OCI-LY3 (cell line): ENCODE data around the gene HINFP.
"Not testable (repeated sequence)": the region's sequence is repeated elsewhere in the genome, so short reads cannot be mapped to it uniquely, and the experiment has no call there.

Source experiments
- H2AFZ ChIP-seq: fragments of 200-600, 300-600 bp; shearing (Covaris generic); 2 replicates; pipeline ENCODE4 v1.6.0; 2014; ENCODE audit warnings: antibody characterized with exemption, low read depth, low read length
- H3K27ac ChIP-seq: fragments of 200-600, 300-600 bp; sonication (generic); 2 replicates; pipeline ENCODE4 v1.5.1; 2014; ENCODE audit warnings: mild to moderate bottlenecking, low read length, moderate library complexity, mixed read lengths
- H3K27me3 ChIP-seq: fragments of 200-600, 300-600 bp; sonication (generic); 2 replicates; pipeline ENCODE4 v1.6.1; 2014; ENCODE audit warnings: low read depth, low read length, mixed read lengths
- H3K36me3 ChIP-seq: fragments of 200-600, 300-600 bp; sonication (generic); replicated peaks from 2 replicates; pipeline ENCODE3; 2014; ENCODE audit warnings: low read depth, low read length, mixed read lengths
- H3K4me1 ChIP-seq: fragments of 300-600, 200-600 bp; sonication (generic); 2 replicates; pipeline ENCODE4 v1.6.1; 2014; ENCODE audit warnings: low read length, mixed read lengths
- H3K4me2 ChIP-seq: fragments of 200-600, 300-600 bp; sonication (generic); 2 replicates; pipeline ENCODE4 v1.6.1; 2014; ENCODE audit warnings: low read length, mixed read lengths
- H3K4me3 ChIP-seq: fragments of 300-600, 200-600 bp; sonication (generic); 2 replicates; pipeline ENCODE4 v1.5.1; 2014; ENCODE audit warnings: antibody characterized with exemption, mild to moderate bottlenecking, low read length, moderate library complexity
- H3K79me2 ChIP-seq: fragments of 300-600, 200-600 bp; shearing (Covaris generic); 2 replicates; pipeline ENCODE4 v1.6.1; 2014; ENCODE audit warnings: mild to moderate bottlenecking, low read length, mixed read lengths
- H3K9ac ChIP-seq: fragments of 300-600, 200-600 bp; shearing (Covaris generic); 2 replicates; pipeline ENCODE4 v1.6.0; 2014; ENCODE audit warnings: mild to moderate bottlenecking, low read length, moderate library complexity
- H3K9me3 ChIP-seq: fragments of 200-600, 300-600 bp; shearing (Covaris generic); 2 replicates; pipeline ENCODE4 v1.6.1; 2014; ENCODE audit warnings: low read length, mixed read lengths; ENCODE audit not compliant: insufficient read depth
- H4K20me1 ChIP-seq: fragments of 200-600, 300-600 bp; sonication (generic); 2 replicates; pipeline ENCODE4 v1.6.1; 2016; ENCODE audit warnings: low read length, mixed read lengths; ENCODE audit not compliant: insufficient read depth
- EZH2phosphoT487 ChIP-seq: fragments of 200-600 bp; shearing (Covaris generic); IDR thresholded peaks from 2 replicates; pipeline ENCODE4 v1.6.1; 2018; ENCODE audit warnings: antibody characterized with exemption, mixed run types, low read depth
- TF ChIP-seq, protein P1 (sequence below): fragments of 200-600, 300-600 bp; sonication (generic); IDR thresholded peaks from 2 replicates; pipeline ENCODE4 v1.5.1; 2014; ENCODE audit warnings: antibody characterized with exemption, low read length, low read depth

The HINFP gene

DNA sequence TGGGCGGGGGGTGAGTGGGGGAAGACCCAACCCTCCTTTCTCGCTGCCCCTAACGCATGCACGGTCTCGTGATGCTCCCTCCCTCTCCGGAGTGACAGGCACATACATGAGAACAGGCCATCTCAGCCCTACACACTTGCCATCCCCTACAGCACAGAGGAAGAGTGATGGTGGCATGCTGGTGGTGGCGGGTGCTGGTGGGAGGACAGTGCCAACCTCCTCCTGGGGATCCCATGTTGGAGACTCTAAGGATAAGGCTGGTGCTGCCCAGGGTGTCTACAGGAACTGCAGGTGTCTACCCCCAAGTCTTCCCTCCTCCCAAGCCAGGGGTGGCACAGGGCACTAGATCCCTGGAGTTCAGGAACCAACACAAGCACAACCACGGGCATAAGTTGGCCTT lies 40.5 kb downstream of the HINFP start:
- H3K4me2 ChIP-seq: no peak overlapping the region
- H3K4me1 ChIP-seq: no peaks in the 10 kb centered on the region
- no peaks in the 10 kb centered on the region for H3K9me3 ChIP-seq
- TF ChIP-seq, protein P1, sequence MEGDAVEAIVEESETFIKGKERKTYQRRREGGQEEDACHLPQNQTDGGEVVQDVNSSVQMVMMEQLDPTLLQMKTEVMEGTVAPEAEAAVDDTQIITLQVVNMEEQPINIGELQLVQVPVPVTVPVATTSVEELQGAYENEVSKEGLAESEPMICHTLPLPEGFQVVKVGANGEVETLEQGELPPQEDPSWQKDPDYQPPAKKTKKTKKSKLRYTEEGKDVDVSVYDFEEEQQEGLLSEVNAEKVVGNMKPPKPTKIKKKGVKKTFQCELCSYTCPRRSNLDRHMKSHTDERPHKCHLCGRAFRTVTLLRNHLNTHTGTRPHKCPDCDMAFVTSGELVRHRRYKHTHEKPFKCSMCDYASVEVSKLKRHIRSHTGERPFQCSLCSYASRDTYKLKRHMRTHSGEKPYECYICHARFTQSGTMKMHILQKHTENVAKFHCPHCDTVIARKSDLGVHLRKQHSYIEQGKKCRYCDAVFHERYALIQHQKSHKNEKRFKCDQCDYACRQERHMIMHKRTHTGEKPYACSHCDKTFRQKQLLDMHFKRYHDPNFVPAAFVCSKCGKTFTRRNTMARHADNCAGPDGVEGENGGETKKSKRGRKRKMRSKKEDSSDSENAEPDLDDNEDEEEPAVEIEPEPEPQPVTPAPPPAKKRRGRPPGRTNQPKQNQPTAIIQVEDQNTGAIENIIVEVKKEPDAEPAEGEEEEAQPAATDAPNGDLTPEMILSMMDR: no peak
- TF ChIP-seq EZH2phosphoT487: no peak
- no peak overlapping the region for H3K9ac ChIP-seq
- H4K20me1 ChIP-seq: no peaks in the 10 kb centered on the region
- no peak overlapping the region for H2AFZ ChIP-seq
- no peaks in the 10 kb centered on the region for H3K36me3 ChIP-seq
- H3K27me3 ChIP-seq: 0 out of 2 replicates have a peak, but pooled peaks cover under 1% of the 10 kb centered on the region
- no peak overlapping the region for H3K27ac ChIP-seq
- no peak overlapping the region for H3K4me3 ChIP-seq
- H3K79me2 ChIP-seq: no peaks in the 10 kb centered on the region

DNA sequence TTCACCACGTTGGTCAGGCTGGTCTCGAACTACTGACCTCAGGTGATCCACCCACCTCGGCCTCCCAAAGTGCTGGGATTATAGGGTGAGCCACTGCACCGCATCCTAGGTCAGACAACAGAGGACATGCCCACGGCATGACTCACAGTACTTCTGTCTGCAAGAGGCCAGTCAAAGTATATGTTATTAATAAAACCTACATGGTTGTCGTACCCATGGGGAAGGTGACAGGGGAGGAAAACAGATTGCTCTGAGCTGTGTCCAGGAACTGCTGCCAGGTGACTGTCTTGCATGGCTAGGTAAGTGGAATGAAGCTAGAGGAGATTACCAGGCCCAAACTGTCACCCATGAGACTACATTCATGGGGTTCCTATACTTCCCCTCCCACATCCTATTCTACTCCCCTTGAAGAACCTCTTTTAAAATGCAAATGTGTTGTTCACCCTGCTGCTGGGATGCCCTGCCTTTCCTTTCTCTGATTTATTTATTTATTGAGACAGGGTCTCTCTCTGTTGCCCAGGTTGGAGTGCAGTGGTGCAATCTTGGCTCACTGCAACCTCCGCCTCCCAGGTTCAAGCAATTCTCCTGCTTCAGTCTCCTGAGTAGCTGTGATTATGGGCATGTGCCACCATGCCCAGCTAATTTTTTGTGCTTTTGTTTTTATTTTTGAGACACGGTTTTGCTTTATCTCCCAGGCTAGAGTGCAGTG lies 45.1 kb downstream of the HINFP start:
- Histone ChIP-seq H3K4me2 (no peak overlapping the region), H3K4me3 (no peak overlapping the region), H4K20me1 (no peaks in the 10 kb centered on the region), H3K9me3 (no peaks in the 10 kb centered on the region), H3K4me1 (peaks cover 3% of the 10 kb centered on the region; the same call in 1 of the 2 replicates), H3K36me3 (no peaks in the 10 kb centered on the region), H3K27me3 (no peaks in the 10 kb centered on the region), H2AFZ (no peak overlapping the region), H3K27ac (no peak overlapping the region), H3K9ac (no peak overlapping the region), H3K79me2 (no peaks in the 10 kb centered on the region)
- TF ChIP-seq, protein P1: no peak
- no peak for TF ChIP-seq EZH2phosphoT487

DNA sequence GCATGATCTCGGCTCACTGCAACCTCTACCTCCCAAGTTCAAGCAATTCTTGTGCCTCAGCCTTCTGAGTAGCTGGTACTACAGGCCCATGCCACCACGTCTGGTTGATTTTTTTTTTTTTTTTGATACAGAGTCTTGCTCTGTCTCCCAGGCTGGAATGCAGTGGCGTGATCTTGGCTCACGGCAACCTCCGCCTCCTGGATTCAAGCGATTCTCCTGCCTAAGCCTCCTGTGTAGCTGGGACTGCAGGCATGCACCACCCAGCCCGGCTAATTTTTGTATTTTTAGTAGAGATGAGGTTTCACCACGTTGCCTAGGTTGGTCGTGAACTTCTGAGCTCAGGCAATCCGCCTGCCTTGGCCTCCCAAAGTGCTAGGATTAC lies 45.7 kb downstream of the HINFP start:
- H3K27ac ChIP-seq, H3K9me3 ChIP-seq, H3K79me2 ChIP-seq, H4K20me1 ChIP-seq, H3K4me3 ChIP-seq, H3K4me1 ChIP-seq, H3K9ac ChIP-seq, H2AFZ ChIP-seq, H3K36me3 ChIP-seq, H3K27me3 ChIP-seq, H3K4me2 ChIP-seq: not testable (repeated sequence)

DNA sequence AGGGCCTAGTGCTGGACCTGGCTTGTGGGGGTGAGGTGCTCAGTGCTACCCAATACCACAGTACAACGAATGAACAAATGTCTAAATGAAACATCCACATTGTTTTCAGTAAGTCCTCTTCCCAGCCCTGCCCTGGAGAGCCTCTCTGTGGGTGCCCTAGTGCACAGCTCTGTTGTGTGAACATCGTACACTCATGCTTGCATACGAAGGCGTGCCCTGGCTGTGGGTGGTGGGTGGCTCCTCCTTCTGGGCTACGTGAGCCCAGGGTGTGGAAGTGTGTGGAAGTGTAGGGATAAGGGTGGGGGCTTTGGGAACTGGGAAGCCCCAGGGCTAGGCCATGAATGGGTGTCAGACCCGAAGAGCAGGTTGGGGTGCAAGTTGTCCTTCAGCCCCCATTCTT lies 46.6 kb downstream of the HINFP start:
- Histone ChIP-seq H3K4me3 (no peak overlapping the region), H3K4me2 (no peak overlapping the region), H4K20me1 (no peaks in the 10 kb centered on the region), H3K79me2 (no peaks in the 10 kb centered on the region), H3K36me3 (no peaks in the 10 kb centered on the region), H3K27ac (no peak overlapping the region), H3K9me3 (no peaks in the 10 kb centered on the region), H3K4me1 (peaks cover 3% of the 10 kb centered on the region; the same call in 1 of the 2 replicates), H3K27me3 (no peaks in the 10 kb centered on the region), H3K9ac (no peak overlapping the region), H2AFZ (no peak overlapping the region)
- no peak for TF ChIP-seq EZH2phosphoT487
- TF ChIP-seq, protein P1: no peak
